RWPE1 (cell line): ENCODE results near the gene MSI1.
"Not testable (repeated sequence)": the region's sequence is repeated elsewhere in the genome, so short reads cannot be mapped to it uniquely, and the experiment has no call there.

Experiments
- CTCF ChIA-PET: fragments of 350-600 bp; sonication (Branson Sonifier 250); formaldehyde crosslinking; extraction: SDS; loops from one replicate; lab custom pipeline; 2021; lab: Yijun Ruan, JAX
- POLR2A ChIA-PET: fragments of 400-600 bp; formaldehyde crosslinking; extraction: SDS; loops from one replicate; lab custom pipeline; 2020; ENCODE audit warnings: antibody characterized with exemption; ENCODE audit not compliant: low non-redundant PET; lab: Yijun Ruan, JAX
- DNase-seq: peaks from one replicate; pipeline ENCODE4 v3.0.0; 2012; ENCODE audit warnings: low spot score
- H3K27ac ChIP-seq: fragments of 450-650 bp; 2 replicates; pipeline ENCODE4 v1.5.1; 2017
- TF ChIP-seq, protein P1 (sequence below): fragments of 450-650 bp; conservative IDR thresholded peaks from 2 replicates; pipeline ENCODE4 v1.5.1; 2017; ENCODE audit warnings: low read depth, mild to moderate bottlenecking

Gene MSI1

DNA sequence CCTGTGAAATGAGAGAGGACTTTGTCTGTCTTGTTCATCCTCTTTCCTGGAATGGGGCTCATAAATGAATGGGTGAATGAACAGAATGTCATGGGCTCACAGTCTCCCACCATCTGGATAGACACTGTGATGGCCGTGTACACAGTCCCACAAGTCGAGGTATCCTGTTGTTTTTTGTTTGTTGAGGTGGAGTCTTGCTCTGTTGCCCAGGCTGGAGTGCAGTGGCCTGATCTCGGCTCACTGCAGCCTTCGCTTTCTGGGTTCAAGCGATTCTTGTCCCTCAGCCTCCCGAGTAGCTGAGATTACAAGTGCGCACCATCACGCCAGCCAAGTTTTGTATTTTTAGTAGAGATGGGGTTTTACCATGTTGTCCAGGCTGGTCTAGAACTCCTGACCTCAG lies 25.3 kb downstream of the MSI1 start:
- CTCF ChIA-PET: no interaction called here
- TF ChIP-seq, protein P1, sequence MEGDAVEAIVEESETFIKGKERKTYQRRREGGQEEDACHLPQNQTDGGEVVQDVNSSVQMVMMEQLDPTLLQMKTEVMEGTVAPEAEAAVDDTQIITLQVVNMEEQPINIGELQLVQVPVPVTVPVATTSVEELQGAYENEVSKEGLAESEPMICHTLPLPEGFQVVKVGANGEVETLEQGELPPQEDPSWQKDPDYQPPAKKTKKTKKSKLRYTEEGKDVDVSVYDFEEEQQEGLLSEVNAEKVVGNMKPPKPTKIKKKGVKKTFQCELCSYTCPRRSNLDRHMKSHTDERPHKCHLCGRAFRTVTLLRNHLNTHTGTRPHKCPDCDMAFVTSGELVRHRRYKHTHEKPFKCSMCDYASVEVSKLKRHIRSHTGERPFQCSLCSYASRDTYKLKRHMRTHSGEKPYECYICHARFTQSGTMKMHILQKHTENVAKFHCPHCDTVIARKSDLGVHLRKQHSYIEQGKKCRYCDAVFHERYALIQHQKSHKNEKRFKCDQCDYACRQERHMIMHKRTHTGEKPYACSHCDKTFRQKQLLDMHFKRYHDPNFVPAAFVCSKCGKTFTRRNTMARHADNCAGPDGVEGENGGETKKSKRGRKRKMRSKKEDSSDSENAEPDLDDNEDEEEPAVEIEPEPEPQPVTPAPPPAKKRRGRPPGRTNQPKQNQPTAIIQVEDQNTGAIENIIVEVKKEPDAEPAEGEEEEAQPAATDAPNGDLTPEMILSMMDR: no peak
- POLR2A ChIA-PET: no interaction called here
- no peak for DNase-seq
- H3K27ac ChIP-seq: no peak overlapping the region

DNA sequence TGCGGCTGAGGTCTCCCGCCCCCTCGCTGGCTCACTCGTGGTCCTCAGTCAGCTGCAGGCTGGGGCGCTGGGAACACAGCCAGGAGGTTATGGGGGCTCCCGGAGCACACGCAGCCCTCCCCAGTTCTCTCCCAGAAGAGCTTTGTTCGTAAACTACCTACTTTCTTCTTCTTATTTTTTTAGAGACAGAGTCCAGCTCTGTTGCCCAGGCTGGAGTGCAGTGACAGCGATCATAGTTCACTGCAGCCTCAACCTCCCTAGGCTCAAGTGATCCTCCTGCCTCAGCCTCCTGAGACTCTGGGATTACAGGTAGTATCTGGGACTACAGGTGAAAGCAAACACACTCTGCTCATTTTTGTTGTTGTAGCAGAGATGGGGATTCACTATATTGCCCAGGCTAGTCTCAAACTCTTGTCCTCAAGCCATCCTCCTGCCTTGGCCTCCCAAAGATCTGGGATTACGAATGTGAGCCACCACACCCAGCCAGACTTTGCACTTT lies 25.9 kb downstream of the MSI1 start:
- POLR2A ChIA-PET: no interaction called here
- TF ChIP-seq, protein P1: no peak
- no peak for DNase-seq
- H3K27ac ChIP-seq: no peak overlapping the region
- CTCF ChIA-PET: interaction anchor here (0.7 kb wide), 1 partner anchor 33 kb away, joined by 3 read pairs; no protein-coding TSS in a partner anchor

DNA sequence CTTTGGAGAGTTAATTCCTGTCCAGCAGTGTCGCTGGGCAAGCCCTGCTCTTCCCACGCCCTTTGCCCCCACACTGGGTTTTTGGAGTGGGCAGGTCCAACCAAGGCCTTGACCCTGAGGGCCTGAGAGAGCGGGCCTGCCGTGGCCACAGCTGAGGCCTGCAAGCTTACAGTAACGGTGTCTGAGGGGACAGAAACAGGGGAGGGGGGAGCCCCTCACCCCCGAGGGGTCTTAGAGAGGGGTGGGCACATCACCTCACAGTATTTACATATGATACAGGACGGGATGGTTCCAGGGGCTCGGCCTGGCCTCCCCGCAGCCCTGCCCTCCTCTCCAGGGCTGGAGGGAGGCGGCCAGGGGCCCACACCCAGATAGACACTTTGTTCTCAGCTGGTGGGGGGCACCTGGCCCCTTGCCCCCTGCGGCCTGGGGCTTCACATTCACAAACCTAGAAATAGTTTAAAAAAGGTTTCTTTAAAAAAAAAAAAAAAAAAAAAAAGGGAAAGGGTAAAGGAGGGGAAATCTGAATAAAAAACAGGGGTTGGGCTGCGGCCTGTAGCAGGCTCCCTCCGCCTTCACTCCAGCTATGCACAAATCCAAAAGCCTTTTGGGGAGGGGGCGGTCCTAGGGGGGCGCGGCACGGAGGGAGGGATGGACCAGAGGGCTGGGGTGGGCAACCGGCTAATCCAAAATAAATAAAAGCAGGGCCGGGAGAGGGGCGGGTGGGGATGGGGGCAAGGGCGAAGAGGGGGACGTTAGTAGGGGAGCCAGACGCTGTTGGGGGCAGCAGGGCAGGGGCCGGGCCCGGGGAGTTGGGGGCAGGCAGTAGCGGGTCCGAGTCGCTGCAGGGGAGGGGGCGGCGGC lies 26.6 kb downstream of the MSI1 start:
- ChIA-PET POLR2A (no interaction called here), CTCF (interaction anchor here (0.7 kb wide), 1 partner anchor 34 kb away, joined by 3 read pairs; no protein-coding TSS in a partner anchor)
- TF ChIP-seq, protein P1: no peak
- DNase-seq: no peak
- H3K27ac ChIP-seq: no peak overlapping the region

DNA sequence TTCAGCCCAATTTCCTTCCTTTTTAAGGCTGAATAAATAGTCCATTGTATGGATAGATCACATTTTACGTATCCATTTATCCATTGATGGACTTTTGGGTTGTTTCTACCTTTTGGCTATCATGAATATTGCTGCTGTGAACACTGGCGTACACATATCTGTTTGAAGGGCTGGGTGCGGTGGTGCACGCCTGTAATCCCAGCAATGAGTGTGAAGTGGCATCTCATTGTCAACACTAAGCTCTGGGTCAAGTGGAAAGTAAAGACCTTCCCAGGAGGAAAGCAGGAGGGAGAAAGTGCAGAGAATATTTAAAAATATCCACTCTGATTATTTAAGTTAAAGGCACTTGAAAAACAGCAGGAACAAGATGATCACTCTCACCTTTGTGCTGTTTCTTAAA lies 29.7 kb downstream of the MSI1 start:
- POLR2A ChIA-PET: no interaction called here
- no peak for DNase-seq
- no peak overlapping the region for H3K27ac ChIP-seq
- CTCF ChIA-PET: interaction anchor here (0.8 kb wide), 1 partner anchor 91 kb away, joined by 3 read pairs; no protein-coding TSS in a partner anchor
- TF ChIP-seq, protein P1: no peak

DNA sequence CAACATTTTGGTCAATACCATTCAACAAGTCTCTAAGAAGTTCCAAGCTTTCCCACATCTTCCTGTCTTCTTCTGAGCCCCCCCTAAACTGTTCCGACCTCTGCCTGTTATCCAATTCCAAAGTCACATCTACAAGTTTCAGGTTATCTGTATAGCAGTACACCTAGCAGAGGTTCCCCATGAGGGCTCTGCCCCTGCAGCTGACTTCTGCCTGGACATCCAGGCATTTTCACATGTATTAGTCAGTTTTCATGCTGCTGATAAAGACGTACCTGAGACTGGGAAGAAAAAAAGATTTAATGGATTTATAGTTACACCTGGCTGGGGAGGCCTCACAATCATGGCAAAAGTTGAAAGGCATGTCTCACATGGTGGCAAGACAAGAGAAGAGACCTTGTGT lies 31.2 kb downstream of the MSI1 start:
- TF ChIP-seq, protein P1: no peak
- ChIA-PET CTCF (no interaction called here), POLR2A (no interaction called here)
- no peak overlapping the region for H3K27ac ChIP-seq
- DNase-seq: no peak

DNA sequence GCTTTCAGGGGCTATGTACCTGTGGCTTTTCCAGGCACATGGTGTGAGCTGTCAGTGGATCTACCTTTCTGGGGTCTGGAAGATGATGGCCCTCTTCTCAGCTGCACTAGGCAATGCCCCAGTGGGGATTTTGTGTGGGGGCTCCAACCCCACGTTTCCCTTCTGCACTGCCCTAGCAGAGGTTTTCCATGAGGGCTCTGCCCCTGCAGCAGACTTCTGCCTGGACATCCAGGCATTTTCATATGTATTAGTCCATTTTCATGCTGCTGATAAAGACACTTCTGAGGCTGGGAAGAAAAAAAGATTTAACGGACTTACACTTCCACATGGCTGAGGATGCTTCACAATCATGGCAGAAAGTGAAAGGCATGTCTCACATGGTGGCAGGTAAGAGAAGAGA lies 32.6 kb downstream of the MSI1 start:
- CTCF ChIA-PET: interaction anchor here (0.6 to 1.3 kb wide), 2 partner anchors 9 to 171 kb away, joined by 3 to 6 read pairs; partner anchors contain the start of gene PLA2G1B
- POLR2A ChIA-PET, DNase-seq, H3K27ac ChIP-seq: not testable (repeated sequence)

DNA sequence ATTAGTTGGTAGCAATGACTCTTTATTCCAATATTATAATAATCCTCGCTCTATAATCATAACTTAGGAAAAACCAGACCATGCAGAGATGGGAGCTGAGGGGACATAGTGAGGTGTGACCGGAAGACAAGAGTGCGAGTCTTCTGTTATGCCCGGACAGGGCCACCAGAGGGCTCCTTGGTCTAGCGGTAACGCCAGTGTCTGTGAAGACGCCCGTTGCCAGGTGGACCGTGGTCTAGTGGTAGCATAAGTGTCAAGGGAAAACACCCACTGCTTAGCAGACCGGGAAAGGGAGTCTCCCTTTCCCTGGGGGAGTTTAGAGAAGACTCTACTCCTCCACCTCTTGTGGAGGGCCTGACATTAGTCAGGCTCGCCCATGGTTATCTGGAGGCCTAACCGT lies 33.5 kb downstream of the MSI1 start:
- TF ChIP-seq, protein P1: peak; percentile 76
- H3K27ac ChIP-seq, POLR2A ChIA-PET, DNase-seq: not testable (repeated sequence)
- CTCF ChIA-PET: interaction anchor here (0.6 to 1.3 kb wide), 5 partner anchors 8 to 262 kb away, joined by 3 to 5 read pairs (median 4); partner anchors contain the start of gene PLA2G1B
